Measurements from ENCODE around the gene TGFB3. TPM values are rescaled to one million over a fixed set of nuclear protein-coding genes. Genes with fewer than 3 reads are reported as not detected.
"Not testable (repeated sequence)": the region's sequence is repeated elsewhere in the genome, so short reads cannot be mapped to it uniquely, and the experiment has no call there.

The TGFB3 gene
- total and polyA plus RNA-seq, 2 donors (not counting 3 experiments of a cell fraction or from before 2014, with no cell fraction given), result 5.3 to 5.4 TPM

DNA sequence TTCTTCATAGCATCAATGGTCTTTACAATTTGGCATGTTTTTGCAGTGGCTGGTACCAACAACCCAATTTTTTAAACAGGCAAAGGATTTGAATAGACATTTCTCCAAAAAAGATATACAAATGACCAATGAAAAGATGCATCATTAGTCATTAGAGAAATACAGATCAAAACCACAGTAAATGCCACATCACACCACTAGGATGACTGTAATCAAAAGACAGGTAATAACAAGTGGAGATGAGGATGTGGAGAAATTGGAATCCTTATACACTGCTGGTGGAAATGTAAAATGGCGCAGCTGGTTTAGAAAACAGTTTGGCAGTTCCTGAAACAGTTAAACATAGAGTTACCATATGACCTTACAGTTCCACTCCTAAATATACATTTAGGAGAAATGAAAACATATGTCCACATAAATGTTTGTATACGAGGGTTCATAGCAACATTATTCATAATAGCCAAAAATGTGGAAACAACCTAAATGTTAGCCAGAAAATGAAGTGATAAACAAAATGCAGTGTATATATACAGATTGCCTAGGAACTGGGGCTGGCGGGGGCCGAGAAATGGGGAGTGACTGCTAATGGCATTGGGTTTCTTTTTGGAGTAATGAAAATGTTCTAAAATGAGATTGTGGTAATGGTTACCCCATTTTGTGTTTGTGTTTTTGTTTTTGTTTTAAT, 55.2 kb downstream of the TGFB3 start:
- Histone ChIP-seq H2AFZ (ENCODE audit: low read depth, low read length) (no peak overlapping the region), H3K9me3 (replicated peaks; ENCODE audit: control insufficient read depth, insufficient read depth, low read length) (no peaks in the 10 kb centered on the region), H3K4me1 (ENCODE audit: control insufficient read depth, extremely low read depth, insufficient read depth, low read length) (peaks cover 3% of the 10 kb centered on the region), H3K9ac (replicated peaks; ENCODE audit: extremely low read depth, insufficient read depth, low read length) (no peak overlapping the region), H4K20me1 (replicated peaks; ENCODE audit: control insufficient read depth, extremely low read depth, insufficient read depth, low read length) (no peaks in the 10 kb centered on the region), H3K27ac (ENCODE audit: insufficient read depth, low read depth, low read length) (no peak overlapping the region), H3K9me1 (replicated peaks; ENCODE audit: control insufficient read depth, extremely low read depth, insufficient read depth, low read length) (no peaks in the 10 kb centered on the region), H3K4me3 (replicated peaks in 1 of 3; ENCODE audit: insufficient read depth in 1 of 3, low read depth in 1 of 3, low read length in 3 of 3) (no peak overlapping the region), H3K36me3 (ENCODE audit: control insufficient read depth in 2 of 2, extremely low read depth in 1 of 2, insufficient read depth in 2 of 2, low read length in 2 of 2) (no peaks in the 10 kb centered on the region), H3K4me2 (ENCODE audit: insufficient read depth, low read length) (no peak overlapping the region), H3K27me3 (ENCODE audit: control insufficient read depth in 2 of 2, insufficient read depth in 2 of 2, low read length in 2 of 2) (no peaks in the 10 kb centered on the region), H3K79me2 (ENCODE audit: control insufficient read depth, insufficient read depth, low read length) (no peaks in the 10 kb centered on the region)
- intact Hi-C loops (cut with micrococcal nuclease) (no loop called here), dilution Hi-C loops (cut with MboI; ENCODE audit: extremely low pct_ligation_motif_present, low sequenced_read_pairs) (no loop called here)
- CTCF ChIA-PET, result no interaction called here
- POLR2A ChIA-PET, result no interaction called here
- no peak for TF ChIP-seq POLR2AphosphoS5 (IDR thresholded peaks at IDR 0.05; ENCODE audit: insufficient read depth, low read depth, low read length)
- TF ChIP-seq EZH2 (IDR thresholded peaks at IDR 0.05; ENCODE audit: borderline replicate concordance, low read depth, low read length, severe bottlenecking), result no peak
- TF ChIP-seq, protein P1, sequence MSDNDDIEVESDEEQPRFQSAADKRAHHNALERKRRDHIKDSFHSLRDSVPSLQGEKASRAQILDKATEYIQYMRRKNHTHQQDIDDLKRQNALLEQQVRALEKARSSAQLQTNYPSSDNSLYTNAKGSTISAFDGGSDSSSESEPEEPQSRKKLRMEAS (IDR thresholded peaks at IDR 0.05; ENCODE audit: insufficient read depth, insufficient read length), result no peak
- no peak for TF ChIP-seq JUN (IDR thresholded peaks at IDR 0.05; ENCODE audit: borderline replicate concordance, insufficient read depth, insufficient read length, low read depth)
- TF ChIP-seq, protein P2, sequence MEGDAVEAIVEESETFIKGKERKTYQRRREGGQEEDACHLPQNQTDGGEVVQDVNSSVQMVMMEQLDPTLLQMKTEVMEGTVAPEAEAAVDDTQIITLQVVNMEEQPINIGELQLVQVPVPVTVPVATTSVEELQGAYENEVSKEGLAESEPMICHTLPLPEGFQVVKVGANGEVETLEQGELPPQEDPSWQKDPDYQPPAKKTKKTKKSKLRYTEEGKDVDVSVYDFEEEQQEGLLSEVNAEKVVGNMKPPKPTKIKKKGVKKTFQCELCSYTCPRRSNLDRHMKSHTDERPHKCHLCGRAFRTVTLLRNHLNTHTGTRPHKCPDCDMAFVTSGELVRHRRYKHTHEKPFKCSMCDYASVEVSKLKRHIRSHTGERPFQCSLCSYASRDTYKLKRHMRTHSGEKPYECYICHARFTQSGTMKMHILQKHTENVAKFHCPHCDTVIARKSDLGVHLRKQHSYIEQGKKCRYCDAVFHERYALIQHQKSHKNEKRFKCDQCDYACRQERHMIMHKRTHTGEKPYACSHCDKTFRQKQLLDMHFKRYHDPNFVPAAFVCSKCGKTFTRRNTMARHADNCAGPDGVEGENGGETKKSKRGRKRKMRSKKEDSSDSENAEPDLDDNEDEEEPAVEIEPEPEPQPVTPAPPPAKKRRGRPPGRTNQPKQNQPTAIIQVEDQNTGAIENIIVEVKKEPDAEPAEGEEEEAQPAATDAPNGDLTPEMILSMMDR (IDR thresholded peaks at IDR 0.05; ENCODE audit: extremely low read depth in 1 of 2, insufficient read depth in 1 of 2, low read depth in 1 of 2, low read length in 2 of 2), result no peak
- no peak for TF ChIP-seq FOS (IDR thresholded peaks at IDR 0.05; ENCODE audit: borderline replicate concordance, insufficient read depth, low read length)
- no peak for TF ChIP-seq POLR2A (IDR thresholded peaks at IDR 0.05; ENCODE audit: low read depth, low read length)
- FAIRE-seq (no peak), DNase-seq (ENCODE audit: low read depth, low spot score) (no peak)
- BruUV-seq (replicated peaks), result no TSS peak

DNA sequence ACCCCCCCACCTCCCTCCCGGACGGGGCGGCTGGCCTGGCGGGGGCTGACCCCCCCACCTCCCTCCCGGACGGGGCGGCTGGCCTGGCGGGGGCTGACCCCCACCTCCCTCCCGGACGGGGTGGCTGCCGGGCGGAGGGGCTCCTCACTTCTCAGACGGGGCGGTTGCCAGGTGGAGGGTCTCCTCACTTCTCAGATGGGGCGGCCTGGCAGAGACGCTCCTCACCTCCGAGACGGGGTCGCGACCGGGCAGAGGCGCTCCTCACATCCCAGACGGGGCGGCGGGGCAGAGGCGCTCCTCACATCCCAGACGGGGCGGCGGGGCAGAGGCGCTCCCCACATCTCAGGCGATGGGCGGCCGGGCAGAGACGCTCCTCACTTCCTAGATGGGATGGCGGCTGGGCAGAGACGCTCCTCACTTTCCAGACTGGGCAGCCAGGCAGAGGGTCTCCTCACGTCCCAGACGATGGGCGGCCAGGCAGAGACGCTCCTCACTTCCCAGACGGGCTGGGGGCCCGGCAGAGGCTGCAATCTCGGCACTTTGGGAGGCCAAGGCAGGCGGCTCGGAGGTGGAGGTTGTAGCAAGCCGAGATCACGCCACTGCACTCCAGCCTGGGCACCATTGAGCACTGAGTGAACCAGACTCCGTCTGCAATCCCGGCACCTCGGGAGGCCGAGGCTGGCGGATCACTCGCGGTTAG, 56.5 kb downstream of the TGFB3 start:
- H3K9me3 ChIP-seq (replicated peaks; ENCODE audit: control insufficient read depth, insufficient read depth, low read length); dilution Hi-C loops (cut with MboI; ENCODE audit: extremely low pct_ligation_motif_present, low sequenced_read_pairs); BruUV-seq (replicated peaks); H4K20me1 ChIP-seq (replicated peaks; ENCODE audit: control insufficient read depth, extremely low read depth, insufficient read depth, low read length); intact Hi-C loops (cut with micrococcal nuclease); H3K4me3 ChIP-seq (replicated peaks in 1 of 3; ENCODE audit: insufficient read depth in 1 of 3, low read depth in 1 of 3, low read length in 3 of 3); H3K27me3 ChIP-seq (ENCODE audit: control insufficient read depth in 2 of 2, insufficient read depth in 2 of 2, low read length in 2 of 2); H3K4me2 ChIP-seq (ENCODE audit: insufficient read depth, low read length); CTCF ChIA-PET; H3K27ac ChIP-seq (ENCODE audit: insufficient read depth, low read depth, low read length); POLR2A ChIA-PET; DNase-seq (ENCODE audit: low read depth, low spot score); H2AFZ ChIP-seq (ENCODE audit: low read depth, low read length); H3K79me2 ChIP-seq (ENCODE audit: control insufficient read depth, insufficient read depth, low read length); FAIRE-seq; H3K9ac ChIP-seq (replicated peaks; ENCODE audit: extremely low read depth, insufficient read depth, low read length); H3K4me1 ChIP-seq (ENCODE audit: control insufficient read depth, extremely low read depth, insufficient read depth, low read length); H3K9me1 ChIP-seq (replicated peaks; ENCODE audit: control insufficient read depth, extremely low read depth, insufficient read depth, low read length); H3K36me3 ChIP-seq (ENCODE audit: control insufficient read depth in 2 of 2, extremely low read depth in 1 of 2, insufficient read depth in 2 of 2, low read length in 2 of 2): not testable (repeated sequence)

DNA sequence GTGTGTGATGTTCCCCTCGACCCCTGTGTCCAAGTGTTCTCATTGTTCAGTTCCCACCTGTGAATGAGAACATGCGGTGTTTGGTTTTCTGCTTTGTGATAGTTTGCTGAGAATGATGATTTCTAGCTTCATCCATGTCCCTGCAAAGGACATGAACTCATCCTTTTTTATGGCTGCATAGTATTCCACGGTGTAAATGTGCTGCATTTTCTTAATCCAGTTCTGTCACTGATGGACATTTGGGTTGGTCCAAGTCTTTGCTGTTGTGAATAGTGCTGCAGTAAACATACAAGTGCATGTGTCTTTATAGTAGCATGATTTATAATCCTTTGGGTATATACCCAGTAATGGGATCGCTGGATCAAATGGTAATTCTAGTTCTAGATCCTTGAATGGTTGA, 61.4 kb downstream of the TGFB3 start:
- POLR2A ChIA-PET; H3K27ac ChIP-seq (ENCODE audit: insufficient read depth, low read depth, low read length); H3K9ac ChIP-seq (replicated peaks; ENCODE audit: extremely low read depth, insufficient read depth, low read length); H3K4me1 ChIP-seq (ENCODE audit: control insufficient read depth, extremely low read depth, insufficient read depth, low read length); H3K79me2 ChIP-seq (ENCODE audit: control insufficient read depth, insufficient read depth, low read length); intact Hi-C loops (cut with micrococcal nuclease); FAIRE-seq; H2AFZ ChIP-seq (ENCODE audit: low read depth, low read length); dilution Hi-C loops (cut with MboI; ENCODE audit: extremely low pct_ligation_motif_present, low sequenced_read_pairs); H3K9me3 ChIP-seq (replicated peaks; ENCODE audit: control insufficient read depth, insufficient read depth, low read length); H3K36me3 ChIP-seq (ENCODE audit: control insufficient read depth in 2 of 2, extremely low read depth in 1 of 2, insufficient read depth in 2 of 2, low read length in 2 of 2); H4K20me1 ChIP-seq (replicated peaks; ENCODE audit: control insufficient read depth, extremely low read depth, insufficient read depth, low read length); DNase-seq (ENCODE audit: low read depth, low spot score); H3K4me2 ChIP-seq (ENCODE audit: insufficient read depth, low read length); H3K9me1 ChIP-seq (replicated peaks; ENCODE audit: control insufficient read depth, extremely low read depth, insufficient read depth, low read length); H3K27me3 ChIP-seq (ENCODE audit: control insufficient read depth in 2 of 2, insufficient read depth in 2 of 2, low read length in 2 of 2); BruUV-seq (replicated peaks); H3K4me3 ChIP-seq (replicated peaks in 1 of 3; ENCODE audit: insufficient read depth in 1 of 3, low read depth in 1 of 3, low read length in 3 of 3): not testable (repeated sequence)
- CTCF ChIA-PET, result interaction anchor here (1.6 to 4.4 kb wide), 2 partner anchors 14 to 44 kb away, joined by 3 to 51 read pairs; no protein-coding TSS in a partner anchor
